Measurements from ENCODE around the gene ARHGEF1. TPM values are rescaled to one million over a fixed set of nuclear protein-coding genes. Genes with fewer than 3 reads are reported as not detected.

Gene ARHGEF1
- polyA plus RNA-seq, 4 donors = 49.7 to 120 (median 86.7) TPM

DNA sequence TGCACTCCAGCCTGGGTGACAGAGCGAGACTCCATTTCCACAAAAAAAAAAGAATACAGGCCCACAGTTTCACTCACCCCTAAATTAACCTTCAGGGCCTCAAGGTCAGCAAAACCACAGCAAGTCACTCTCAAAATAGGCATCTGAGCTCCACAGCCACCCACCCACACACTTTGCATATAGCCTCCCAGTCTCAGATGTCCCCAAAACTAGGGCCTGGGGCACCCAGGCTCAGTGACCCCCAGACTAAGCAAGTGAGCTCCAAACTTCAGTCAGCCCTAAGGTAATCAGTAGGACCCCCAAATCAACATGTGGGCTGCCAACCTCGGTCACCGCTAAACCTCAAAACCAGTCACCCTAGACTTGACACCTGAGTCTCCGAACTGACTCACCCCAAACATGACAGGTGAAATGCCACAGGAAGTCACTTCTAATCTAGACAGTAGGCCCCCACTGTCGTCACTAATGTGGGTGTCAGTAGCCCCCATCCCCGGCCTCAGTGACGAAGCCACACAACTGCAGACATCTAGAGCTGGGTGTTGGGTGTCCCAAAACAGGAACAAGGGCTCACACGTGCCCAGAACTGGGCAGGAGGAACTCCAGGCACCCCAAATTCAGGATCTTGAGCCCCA is 62.3 kb downstream of the ARHGEF1 start:
- no peak overlapping the region for H3K4me3 ChIP-seq (ENCODE audit: low read depth in 1 of 3, low read length in 3 of 3)
- WGBS, 3 donors = 60 to 85% (median 68%) methylated on average over 8 of the region's 8 CpGs
- peak in 1 of 2 donors; percentile 77 for DNase-seq
- no peaks in the 10 kb centered on the region for H3K9me3 ChIP-seq (ENCODE audit: control insufficient read depth in 2 of 2, insufficient read depth in 1 of 2, low read depth in 1 of 2, low read length in 1 of 2)
- no peak for FAIRE-seq
- peaks cover 0 to 18% (median 0%) of the 10 kb centered on the region in 3 donors for H3K27me3 ChIP-seq (ENCODE audit: control insufficient read depth in 3 of 3, insufficient read depth in 3 of 3, low read length in 3 of 3)
- H3K27ac ChIP-seq (ENCODE audit: low read depth in 1 of 3, low read length in 2 of 3) = peak overlapping the region in 2 of 3 donors; percentile 30 to 76
- H3K4me1 ChIP-seq (ENCODE audit: control insufficient read depth in 3 of 3, insufficient read depth in 2 of 3, low read depth in 1 of 3, low read length in 2 of 3) = no peaks in the 10 kb centered on the region
- H3K36me3 ChIP-seq (ENCODE audit: control insufficient read depth in 3 of 3, insufficient read depth in 2 of 3, low read depth in 1 of 3, low read length in 3 of 3) = no peaks in the 10 kb centered on the region

DNA sequence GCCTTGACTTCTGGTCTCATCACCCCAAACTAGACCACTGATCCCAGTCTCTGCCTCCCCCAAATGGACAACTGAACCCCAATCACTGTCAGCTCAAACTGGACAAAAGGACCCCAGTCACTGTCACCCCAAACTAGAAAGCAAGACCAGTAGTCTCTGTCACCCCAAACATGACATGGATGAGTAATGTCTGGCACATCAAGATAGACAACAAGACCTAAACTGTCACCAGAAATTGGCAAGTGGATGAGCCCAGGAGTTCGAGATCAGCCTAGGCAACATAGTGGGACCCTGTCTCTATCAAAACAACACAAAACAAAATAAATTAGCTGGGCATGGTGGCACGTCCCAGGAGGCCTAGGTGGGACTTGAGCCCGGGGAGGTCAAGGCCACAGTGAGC is 64.1 kb downstream of the ARHGEF1 start:
- H3K27me3 ChIP-seq (ENCODE audit: control insufficient read depth in 3 of 3, insufficient read depth in 3 of 3, low read length in 3 of 3) = peaks cover 0 to 4% (median 0%) of the 10 kb centered on the region in 3 donors
- H3K9me3 ChIP-seq (ENCODE audit: control insufficient read depth in 2 of 2, insufficient read depth in 1 of 2, low read depth in 1 of 2, low read length in 1 of 2) = no peaks in the 10 kb centered on the region
- no peaks in the 10 kb centered on the region for H3K36me3 ChIP-seq (ENCODE audit: control insufficient read depth in 3 of 3, insufficient read depth in 2 of 3, low read depth in 1 of 3, low read length in 3 of 3)
- WGBS, 3 donors = 81 to 95% (median 91%) methylated on average over 3 of the region's 3 CpGs
- DNase-seq (no peak), FAIRE-seq (no peak)
- H3K27ac ChIP-seq (ENCODE audit: low read depth in 1 of 3, low read length in 2 of 3) = no peak overlapping the region
- no peaks in the 10 kb centered on the region for H3K4me1 ChIP-seq (ENCODE audit: control insufficient read depth in 3 of 3, insufficient read depth in 2 of 3, low read depth in 1 of 3, low read length in 2 of 3)
- no peak overlapping the region for H3K4me3 ChIP-seq (ENCODE audit: low read depth in 1 of 3, low read length in 3 of 3)

DNA sequence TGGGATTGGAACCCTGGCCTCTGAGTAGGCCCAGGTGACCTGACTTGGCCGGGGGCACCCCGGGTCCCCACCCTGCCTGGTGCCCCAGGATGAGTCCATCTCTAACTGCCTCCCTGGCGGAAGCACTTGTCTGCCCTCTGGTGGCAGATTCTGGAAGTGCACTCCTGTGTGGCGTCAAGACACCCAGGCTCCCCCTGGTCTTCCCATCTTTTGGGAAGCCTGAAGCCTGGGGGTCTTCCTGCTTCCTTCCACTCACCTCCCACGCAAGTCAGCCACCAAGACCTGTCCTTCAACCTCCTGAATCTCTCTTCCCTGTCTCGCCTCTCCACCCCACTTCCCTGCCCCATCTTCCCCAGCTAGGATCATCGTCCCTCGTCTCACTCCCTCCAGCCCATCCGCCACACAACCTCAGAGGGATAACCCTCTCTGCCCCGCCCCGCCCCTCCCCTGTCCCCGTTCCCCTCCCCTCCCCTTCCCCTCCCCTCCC is 68.7 kb downstream of the ARHGEF1 start:
- no peak for FAIRE-seq
- H3K36me3 ChIP-seq (ENCODE audit: control insufficient read depth in 3 of 3, insufficient read depth in 2 of 3, low read depth in 1 of 3, low read length in 3 of 3) = peaks cover 0 to 15% (median 3%) of the 10 kb centered on the region in 3 donors
- peaks cover 0 to 6% (median 1%) of the 10 kb centered on the region in 3 donors for H3K4me1 ChIP-seq (ENCODE audit: control insufficient read depth in 3 of 3, insufficient read depth in 2 of 3, low read depth in 1 of 3, low read length in 2 of 3)
- no peaks in the 10 kb centered on the region for H3K27me3 ChIP-seq (ENCODE audit: control insufficient read depth in 3 of 3, insufficient read depth in 3 of 3, low read length in 3 of 3)
- H3K9me3 ChIP-seq (ENCODE audit: control insufficient read depth in 2 of 2, insufficient read depth in 1 of 2, low read depth in 1 of 2, low read length in 1 of 2) = no peaks in the 10 kb centered on the region
- WGBS, 3 donors = 1 to 6% (median 4%) methylated on average over 9 to 12 of the region's 12 CpGs
- DNase-seq = peak; percentile 78 to 85
- H3K4me3 ChIP-seq (ENCODE audit: low read depth in 1 of 3, low read length in 3 of 3) = no peak overlapping the region
- no peak overlapping the region for H3K27ac ChIP-seq (ENCODE audit: low read depth in 1 of 3, low read length in 2 of 3)

DNA sequence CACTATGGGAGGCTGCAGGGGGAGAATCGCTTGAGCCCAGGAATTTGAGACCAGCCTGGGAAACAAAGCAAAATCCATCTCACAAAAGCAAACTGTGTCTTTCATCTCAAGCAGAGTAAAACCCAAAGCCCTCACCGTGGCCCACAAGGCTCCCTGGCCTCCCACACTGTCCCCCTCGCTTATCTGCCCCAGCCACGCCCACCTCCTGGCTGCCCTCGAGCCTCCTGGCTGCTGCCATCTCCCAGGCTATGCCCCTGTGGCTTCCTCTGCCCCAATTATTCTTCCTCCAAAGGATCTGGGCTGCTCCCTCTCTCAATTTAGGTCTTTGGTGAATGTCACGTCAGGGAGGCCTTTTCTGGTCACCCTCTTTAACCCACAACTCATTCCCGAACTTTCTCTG is 72.5 kb downstream of the ARHGEF1 start:
- no peak overlapping the region for H3K4me3 ChIP-seq (ENCODE audit: low read depth in 1 of 3, low read length in 3 of 3)
- no peak for DNase-seq
- WGBS, 3 donors = 49 to 63% (median 49%) methylated on average over 7 of the region's 7 CpGs
- peaks cover 0 to 20% (median 3%) of the 10 kb centered on the region in 3 donors for H3K4me1 ChIP-seq (ENCODE audit: control insufficient read depth in 3 of 3, insufficient read depth in 2 of 3, low read depth in 1 of 3, low read length in 2 of 3)
- no peaks in the 10 kb centered on the region for H3K9me3 ChIP-seq (ENCODE audit: control insufficient read depth in 2 of 2, insufficient read depth in 1 of 2, low read depth in 1 of 2, low read length in 1 of 2)
- H3K27ac ChIP-seq (ENCODE audit: low read depth in 1 of 3, low read length in 2 of 3) = no peak overlapping the region
- no peak for FAIRE-seq
- peaks cover 0 to 23% (median 3%) of the 10 kb centered on the region in 3 donors for H3K36me3 ChIP-seq (ENCODE audit: control insufficient read depth in 3 of 3, insufficient read depth in 2 of 3, low read depth in 1 of 3, low read length in 3 of 3)
- no peaks in the 10 kb centered on the region for H3K27me3 ChIP-seq (ENCODE audit: control insufficient read depth in 3 of 3, insufficient read depth in 3 of 3, low read length in 3 of 3)

DNA sequence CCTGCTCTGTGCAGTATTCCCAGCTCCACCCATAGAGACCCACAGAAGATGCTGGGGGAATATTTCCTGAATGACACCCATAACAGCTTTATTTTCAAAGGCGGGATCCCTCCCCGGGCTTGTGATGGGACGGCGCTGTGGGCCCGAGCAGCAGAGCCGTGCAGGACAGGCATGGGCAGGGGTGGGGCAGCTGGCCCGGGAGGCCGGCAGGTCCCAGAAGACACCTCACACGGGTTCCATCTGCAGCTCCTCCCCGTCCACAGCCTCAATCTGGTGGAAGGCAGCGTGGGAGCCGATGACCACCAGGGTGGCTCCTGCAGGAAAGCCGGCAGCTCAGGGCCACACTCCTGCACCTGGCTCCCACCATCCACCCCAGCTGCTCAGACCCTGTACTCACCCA is 73.6 kb downstream of the ARHGEF1 start:
- Histone ChIP-seq H3K4me3 (ENCODE audit: low read depth in 1 of 3, low read length in 3 of 3) (peak overlapping the region in 1 of 3 donors; percentile 24), H3K4me1 (ENCODE audit: control insufficient read depth in 3 of 3, insufficient read depth in 2 of 3, low read depth in 1 of 3, low read length in 2 of 3) (peaks cover 0 to 20% (median 3%) of the 10 kb centered on the region in 3 donors), H3K27me3 (ENCODE audit: control insufficient read depth in 3 of 3, insufficient read depth in 3 of 3, low read length in 3 of 3) (no peaks in the 10 kb centered on the region), H3K36me3 (ENCODE audit: control insufficient read depth in 3 of 3, insufficient read depth in 2 of 3, low read depth in 1 of 3, low read length in 3 of 3) (peaks cover 0 to 23% (median 3%) of the 10 kb centered on the region in 3 donors), H3K27ac (ENCODE audit: low read depth in 1 of 3, low read length in 2 of 3) (peak overlapping the region in 2 of 3 donors; percentile 94 to 98), H3K9me3 (ENCODE audit: control insufficient read depth in 2 of 2, insufficient read depth in 1 of 2, low read depth in 1 of 2, low read length in 1 of 2) (no peaks in the 10 kb centered on the region)
- peak in 1 of 2 donors; percentile 23 for DNase-seq
- FAIRE-seq = no peak
- WGBS, 3 donors = 32 to 83% (median 73%) methylated on average over 12 to 13 of the region's 13 CpGs

Other genes with a start within 250 kb of the ARHGEF1 start
- under 1 TPM in 2 of 4 donors, not detected in 2; 0.15 to 0.33 TPM for gene CEACAM7, start 194.9 kb upstream of the ARHGEF1 start, polyA plus RNA-seq
- 10 to 100 TPM in 2 of 4 donors, 1 to 10 TPM in 2; 2.7 to 47.5 (median 17.8) TPM for gene CEACAM5, start 174.6 kb upstream of the ARHGEF1 start, polyA plus RNA-seq
- 10 to 100 TPM in 3 of 4 donors, 1 to 10 TPM in 1; 8.5 to 45.8 (median 19.6) TPM for gene CEACAM6, start 127.7 kb upstream of the ARHGEF1 start, polyA plus RNA-seq
- under 1 TPM in 2 of 4 donors, not detected in 2; 0.24 to 0.37 TPM for gene CEACAM3, start 86.6 kb upstream of the ARHGEF1 start, polyA plus RNA-seq
- gene LYPD4, start 38.5 kb upstream of the ARHGEF1 start, polyA plus RNA-seq = not detected
- not detected for gene DMRTC2, start 38.1 kb upstream of the ARHGEF1 start, polyA plus RNA-seq
- 1,000 to 10,000 TPM; 2,031 to 3,349 (median 2,770) TPM for gene RPS19, start 22.9 kb upstream of the ARHGEF1 start, polyA plus RNA-seq
- 10 to 100 TPM in 1 of 4 donors, 1 to 10 TPM in 1, under 1 TPM in 2; 0.45 to 10.5 (median 4.9) TPM for gene CD79A, start 5.9 kb upstream of the ARHGEF1 start, polyA plus RNA-seq
- gene ERFL, start 45.3 kb downstream of the ARHGEF1 start, polyA plus RNA-seq = under 1 TPM in 2 of 4 donors, not detected in 2; 0.04 to 0.21 TPM
- 100 to 1,000 TPM in 3 of 4 donors, 10 to 100 TPM in 1; 72.0 to 227 (median 194) TPM for gene RABAC1, start 76.1 kb downstream of the ARHGEF1 start, polyA plus RNA-seq
- gene ATP1A3, start 111.0 kb downstream of the ARHGEF1 start, polyA plus RNA-seq = 1 to 10 TPM in 2 of 4 donors, under 1 TPM in 1, not detected in 1; 0.81 to 4.3 (median 1.3) TPM
- gene GRIK5, start 187.0 kb downstream of the ARHGEF1 start, polyA plus RNA-seq = 1 to 10 TPM in 1 of 4 donors, under 1 TPM in 2, not detected in 1; 0.27 to 1.6 (median 0.68) TPM
- gene ZNF574, start 193.0 kb downstream of the ARHGEF1 start, polyA plus RNA-seq = 10 to 100 TPM in 1 of 4 donors, 1 to 10 TPM in 3; 4.5 to 16.9 (median 7.4) TPM
- gene POU2F2, start 249.3 kb downstream of the ARHGEF1 start, polyA plus RNA-seq = 1 to 10 TPM in 3 of 4 donors, under 1 TPM in 1; 0.45 to 2.7 (median 1.9) TPM